ENCODE results near the gene VPS8.

DNA sequence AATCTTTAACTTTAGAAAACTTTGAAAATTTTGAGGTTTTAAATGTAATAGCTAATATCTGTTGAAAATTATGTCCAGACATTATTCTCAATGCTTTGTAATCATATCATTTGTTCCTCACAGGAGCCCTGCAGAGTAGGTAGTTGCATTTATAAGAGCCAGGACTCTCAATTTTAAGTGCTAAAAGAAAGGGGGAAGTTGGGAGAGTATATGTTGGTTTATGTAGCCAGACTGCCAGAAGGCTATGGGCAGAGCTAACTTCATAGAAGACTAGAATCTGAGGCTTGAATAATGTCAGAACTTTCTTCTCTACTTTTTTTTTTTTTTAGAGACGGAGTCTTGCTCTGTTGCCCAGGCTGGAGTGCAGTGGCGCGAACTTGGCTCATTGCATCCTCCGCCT is 9.1 kb downstream of the VPS8 start:
- TF ChIP-seq, protein P1, sequence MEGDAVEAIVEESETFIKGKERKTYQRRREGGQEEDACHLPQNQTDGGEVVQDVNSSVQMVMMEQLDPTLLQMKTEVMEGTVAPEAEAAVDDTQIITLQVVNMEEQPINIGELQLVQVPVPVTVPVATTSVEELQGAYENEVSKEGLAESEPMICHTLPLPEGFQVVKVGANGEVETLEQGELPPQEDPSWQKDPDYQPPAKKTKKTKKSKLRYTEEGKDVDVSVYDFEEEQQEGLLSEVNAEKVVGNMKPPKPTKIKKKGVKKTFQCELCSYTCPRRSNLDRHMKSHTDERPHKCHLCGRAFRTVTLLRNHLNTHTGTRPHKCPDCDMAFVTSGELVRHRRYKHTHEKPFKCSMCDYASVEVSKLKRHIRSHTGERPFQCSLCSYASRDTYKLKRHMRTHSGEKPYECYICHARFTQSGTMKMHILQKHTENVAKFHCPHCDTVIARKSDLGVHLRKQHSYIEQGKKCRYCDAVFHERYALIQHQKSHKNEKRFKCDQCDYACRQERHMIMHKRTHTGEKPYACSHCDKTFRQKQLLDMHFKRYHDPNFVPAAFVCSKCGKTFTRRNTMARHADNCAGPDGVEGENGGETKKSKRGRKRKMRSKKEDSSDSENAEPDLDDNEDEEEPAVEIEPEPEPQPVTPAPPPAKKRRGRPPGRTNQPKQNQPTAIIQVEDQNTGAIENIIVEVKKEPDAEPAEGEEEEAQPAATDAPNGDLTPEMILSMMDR (IDR thresholded peaks at IDR 0.05): no peak
- no peak for TF ChIP-seq POLR2A (IDR thresholded peaks at IDR 0.05)

Data from esophagus squamous epithelium (tissue), 4 donors.